ENCODE data around the gene CFAP97D1. TPM values are rescaled to one million over a fixed set of nuclear protein-coding genes. Genes with fewer than 3 reads are reported as not detected.

The CFAP97D1 gene
- total RNA-seq, 2 donors from 2014 or later = not detected

DNA sequence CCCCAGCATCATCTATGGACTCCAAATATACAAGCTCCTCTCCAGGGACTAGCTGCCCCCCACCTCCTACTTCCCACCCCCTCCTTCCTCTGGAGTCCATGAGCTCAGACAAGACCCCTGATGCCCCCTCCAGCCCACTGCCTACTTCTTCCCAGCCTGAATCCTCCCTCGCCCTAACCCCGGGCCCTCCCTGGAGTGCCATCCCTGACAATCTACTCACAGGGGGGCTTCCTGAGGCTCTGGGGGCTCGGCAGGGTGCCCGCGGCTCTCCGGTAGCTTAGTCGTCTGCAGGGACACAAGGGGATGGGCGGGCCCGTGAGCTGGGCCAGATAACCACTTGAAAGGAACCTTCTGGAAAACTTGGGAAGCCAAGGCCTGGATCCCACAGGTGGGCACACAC is 37.6 kb downstream of the CFAP97D1 start:
- H3K4me3 Mint-ChIP-seq = no peak overlapping the region
- no peak overlapping the region for H3K27ac Mint-ChIP-seq
- H3K36me3 Mint-ChIP-seq (ENCODE audit: low read depth) = no peaks in the 10 kb centered on the region

DNA sequence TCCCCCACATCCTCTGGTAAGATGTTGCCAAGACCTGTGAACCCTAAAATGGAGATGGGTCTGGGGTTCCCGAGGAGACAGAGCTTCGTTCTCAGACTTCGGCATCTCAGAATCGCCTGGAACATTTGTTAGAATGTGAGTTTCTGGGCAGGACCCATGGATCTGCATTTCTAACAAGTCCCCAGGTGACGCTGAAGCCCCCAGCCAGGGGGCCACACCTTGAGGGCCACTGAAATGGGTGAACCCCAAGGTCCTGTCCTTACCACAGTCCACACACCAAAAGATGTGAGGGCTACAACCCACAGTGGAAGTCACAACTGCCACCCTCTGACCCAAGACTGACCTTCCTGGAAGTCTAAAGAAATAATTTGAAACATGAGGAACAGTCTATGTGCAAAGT is 38.7 kb downstream of the CFAP97D1 start:
- no peaks in the 10 kb centered on the region for H3K36me3 Mint-ChIP-seq (ENCODE audit: low read depth)
- H3K4me1 Mint-ChIP-seq = no peaks in the 10 kb centered on the region
- H3K27me3 Mint-ChIP-seq = no peaks in the 10 kb centered on the region
- ATAC-seq (replicated peaks) = no peak
- no peak overlapping the region for H3K27ac Mint-ChIP-seq
- no peak overlapping the region for H3K4me3 Mint-ChIP-seq
- no peaks in the 10 kb centered on the region for H3K9me3 Mint-ChIP-seq

More for the DNA sequence above, 37.6 kb downstream of the CFAP97D1 start:
- H3K9me3 Mint-ChIP-seq = no peaks in the 10 kb centered on the region
- H3K4me1 Mint-ChIP-seq = no peaks in the 10 kb centered on the region
- no peak for ATAC-seq (replicated peaks)
- no peaks in the 10 kb centered on the region for H3K27me3 Mint-ChIP-seq

DNA sequence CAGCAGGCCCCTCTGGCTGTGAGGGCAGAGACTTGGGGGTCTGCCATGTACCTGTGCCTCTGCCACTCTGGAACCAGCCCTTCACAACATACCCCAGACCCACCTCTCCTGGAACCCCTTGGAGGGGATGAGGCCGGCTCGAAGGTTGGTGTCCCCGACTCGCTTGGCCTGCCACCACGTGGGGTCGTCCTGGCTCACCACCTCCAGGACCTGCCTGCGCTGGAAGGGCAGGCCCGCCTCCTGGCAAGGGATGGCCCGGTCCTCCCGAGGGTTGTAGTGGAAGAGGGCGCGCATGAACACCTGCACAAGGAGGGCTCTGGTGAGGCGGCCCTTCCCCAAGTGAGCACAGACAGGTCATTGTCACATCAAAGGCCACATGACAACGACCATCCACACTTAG is 40.5 kb downstream of the CFAP97D1 start:
- Mint-ChIP-seq H3K27me3 (no peaks in the 10 kb centered on the region), H3K36me3 (ENCODE audit: low read depth) (no peaks in the 10 kb centered on the region), H3K4me1 (no peaks in the 10 kb centered on the region), H3K27ac (no peak overlapping the region), H3K9me3 (no peaks in the 10 kb centered on the region), H3K4me3 (no peak overlapping the region)
- ATAC-seq (replicated peaks) = no peak

DNA sequence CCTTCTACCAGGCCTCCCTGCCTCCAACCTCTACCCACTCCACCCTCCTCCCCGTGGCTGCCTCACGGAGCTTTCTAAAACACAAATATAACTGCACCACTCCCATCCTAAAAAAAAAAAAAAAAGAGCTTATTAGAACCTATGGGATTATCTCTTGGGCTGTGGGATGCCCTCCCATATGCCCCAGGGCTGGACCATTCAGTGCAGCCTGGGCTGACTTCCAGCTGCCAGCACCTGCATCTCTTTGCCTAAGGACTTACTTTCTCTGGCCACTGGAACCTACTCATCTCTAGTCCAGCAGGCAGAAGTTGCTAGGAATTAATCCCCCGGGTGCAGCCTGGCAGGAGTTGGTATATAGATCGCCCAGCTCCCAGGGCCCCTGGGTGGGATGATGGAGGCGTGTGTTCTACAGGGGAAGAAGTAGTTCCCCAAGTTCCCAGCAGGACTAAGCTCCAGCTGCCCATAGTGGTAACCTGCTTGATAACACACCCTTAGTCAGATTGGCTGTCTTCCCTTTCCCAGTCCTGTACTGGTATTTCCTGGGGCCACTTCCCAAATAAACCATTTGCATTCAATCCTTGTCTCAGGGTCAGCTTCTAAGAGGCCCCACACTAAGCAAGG is 42.4 kb downstream of the CFAP97D1 start:
- Mint-ChIP-seq H3K9me3 (no peaks in the 10 kb centered on the region), H3K4me3 (no peak overlapping the region)

DNA sequence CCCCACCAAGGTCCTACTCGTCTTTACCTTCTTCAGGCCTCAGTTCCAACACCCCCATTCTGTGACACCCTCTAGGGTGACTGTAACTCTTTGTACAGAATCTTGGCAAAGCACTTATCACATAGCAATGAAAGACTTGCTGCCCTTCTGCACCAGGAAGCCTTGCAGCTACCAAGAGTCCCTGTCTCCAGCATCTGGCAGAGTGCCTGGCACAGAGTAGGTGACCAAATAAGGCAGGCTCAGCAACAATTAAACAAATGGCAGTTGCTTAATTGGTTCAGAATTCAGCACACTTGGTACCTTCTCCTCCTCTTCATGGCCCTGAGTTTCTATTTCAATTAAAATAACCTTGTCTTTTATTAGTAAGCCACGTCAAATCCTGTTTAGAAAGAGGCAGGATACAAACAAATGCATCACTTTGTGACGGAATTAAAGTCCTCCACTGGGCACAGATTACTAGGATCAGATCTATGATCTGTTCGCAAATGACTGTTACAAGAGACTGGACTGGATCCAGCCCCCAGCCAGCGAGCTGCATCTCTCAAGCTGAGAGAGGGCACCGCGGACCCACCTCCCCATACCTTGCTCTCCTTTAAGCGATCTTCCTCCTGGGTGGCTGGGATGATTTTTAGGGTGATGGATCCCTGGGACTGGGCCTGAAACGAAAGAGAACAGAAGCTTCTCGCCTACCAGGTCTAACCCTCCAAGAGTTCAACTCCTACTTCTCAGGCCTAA is 43.3 kb downstream of the CFAP97D1 start:
- ATAC-seq (replicated peaks) = no peak

More for the DNA sequence above, 42.4 kb downstream of the CFAP97D1 start:
- Mint-ChIP-seq H3K27me3 (no peaks in the 10 kb centered on the region), H3K4me1 (no peaks in the 10 kb centered on the region), H3K36me3 (ENCODE audit: low read depth) (no peaks in the 10 kb centered on the region), H3K27ac (no peak overlapping the region)
- ATAC-seq (replicated peaks) = no peak

DNA sequence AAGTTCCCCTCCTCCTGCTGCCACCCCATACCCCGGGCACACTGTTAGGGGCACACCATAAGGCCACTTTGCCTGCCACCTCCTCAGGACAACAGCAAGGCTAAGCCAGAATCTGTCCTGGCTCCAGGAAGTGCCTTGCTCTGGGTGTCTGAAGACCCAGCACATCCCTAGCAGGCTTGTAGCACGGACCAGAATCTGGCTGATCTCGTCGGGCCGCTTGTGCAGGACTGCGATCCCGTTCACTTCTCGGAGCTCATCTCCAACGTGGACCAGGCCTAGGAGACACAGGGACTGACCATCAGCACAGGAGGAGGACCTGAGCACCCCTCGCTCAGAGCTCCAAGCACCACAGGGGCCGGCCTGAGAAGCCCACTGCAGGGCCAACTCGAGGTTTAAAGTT is 45.3 kb downstream of the CFAP97D1 start:
- Mint-ChIP-seq H3K9me3 (no peaks in the 10 kb centered on the region), H3K27me3 (no peaks in the 10 kb centered on the region), H3K4me3 (no peak overlapping the region), H3K27ac (no peak overlapping the region), H3K4me1 (peaks cover 3% of the 10 kb centered on the region), H3K36me3 (ENCODE audit: low read depth) (no peaks in the 10 kb centered on the region)
- ATAC-seq (replicated peaks) = no peak

More for the DNA sequence above, 43.3 kb downstream of the CFAP97D1 start:
- H3K4me3 Mint-ChIP-seq = no peak overlapping the region
- no peaks in the 10 kb centered on the region for H3K27me3 Mint-ChIP-seq
- H3K36me3 Mint-ChIP-seq (ENCODE audit: low read depth) = no peaks in the 10 kb centered on the region
- no peaks in the 10 kb centered on the region for H3K4me1 Mint-ChIP-seq
- no peak overlapping the region for H3K27ac Mint-ChIP-seq
- no peaks in the 10 kb centered on the region for H3K9me3 Mint-ChIP-seq

DNA sequence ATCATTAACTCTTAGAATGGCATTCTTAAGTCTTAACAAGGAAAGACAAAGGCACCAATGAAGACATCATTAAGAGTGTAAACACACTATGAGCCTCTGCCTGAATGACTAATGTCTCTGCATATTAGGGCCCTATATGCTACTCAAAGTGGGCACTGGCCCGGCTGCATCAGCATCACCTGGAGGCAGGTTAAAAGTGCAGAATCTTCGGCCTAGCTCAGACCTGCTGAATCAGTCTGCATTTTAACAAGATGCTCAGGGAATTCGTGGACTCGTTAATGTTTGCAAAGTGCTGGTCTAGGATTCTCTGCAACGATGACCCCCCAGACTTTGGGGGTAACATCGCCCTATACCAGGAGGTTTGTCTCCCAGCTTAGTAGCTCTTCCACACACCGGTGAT is 46.0 kb downstream of the CFAP97D1 start:
- H3K36me3 Mint-ChIP-seq (ENCODE audit: low read depth) = no peaks in the 10 kb centered on the region
- peaks cover 7% of the 10 kb centered on the region for H3K4me1 Mint-ChIP-seq
- no peak for ATAC-seq (replicated peaks)
- no peaks in the 10 kb centered on the region for H3K9me3 Mint-ChIP-seq
- no peak overlapping the region for H3K27ac Mint-ChIP-seq
- no peak overlapping the region for H3K4me3 Mint-ChIP-seq
- no peaks in the 10 kb centered on the region for H3K27me3 Mint-ChIP-seq

DNA sequence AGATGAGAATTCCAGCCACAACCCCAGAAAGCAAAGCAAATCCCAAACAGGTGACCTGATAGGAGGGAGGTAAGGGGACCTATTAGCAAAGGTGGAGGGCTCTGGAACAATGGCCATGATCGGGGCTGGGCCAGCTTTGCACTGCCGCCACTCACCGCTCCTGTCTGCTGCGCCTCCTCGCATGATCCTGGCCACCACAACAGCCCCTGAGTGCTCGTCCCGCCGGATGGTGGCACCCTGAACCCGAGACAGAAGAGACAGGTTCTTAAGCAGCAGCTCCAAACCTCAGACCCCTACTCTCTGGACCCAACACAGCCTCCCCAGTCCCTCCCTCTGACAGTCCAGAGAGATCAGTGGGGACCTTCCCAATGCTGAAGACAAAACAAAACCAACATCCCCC is 47.4 kb downstream of the CFAP97D1 start:
- Mint-ChIP-seq H3K4me1 (peaks cover 7% of the 10 kb centered on the region), H3K27ac (no peak overlapping the region), H3K4me3 (no peak overlapping the region), H3K27me3 (no peaks in the 10 kb centered on the region), H3K36me3 (ENCODE audit: low read depth) (no peaks in the 10 kb centered on the region), H3K9me3 (no peaks in the 10 kb centered on the region)
- no peak for ATAC-seq (replicated peaks)

DNA sequence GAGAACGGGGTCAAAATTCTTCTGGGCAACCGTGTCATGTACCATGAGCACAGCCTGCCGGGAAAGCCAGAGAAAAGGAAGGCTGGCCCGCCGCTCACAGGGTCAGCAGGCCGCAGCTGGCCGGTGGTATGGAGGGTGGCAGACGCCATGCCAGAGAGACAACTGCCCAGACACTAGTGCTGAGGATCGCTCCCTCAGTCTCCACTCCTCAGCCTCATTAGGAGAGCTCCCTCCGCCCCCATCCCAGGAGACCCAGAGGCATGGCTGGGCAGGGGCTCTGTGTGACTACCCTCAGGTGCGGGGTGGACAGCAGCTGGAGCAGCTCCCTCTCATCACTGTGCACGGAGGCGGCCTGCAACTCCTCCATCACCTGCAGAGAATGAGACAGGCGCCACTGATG is 49.5 kb downstream of the CFAP97D1 start:
- H3K27me3 Mint-ChIP-seq = peaks cover 13% of the 10 kb centered on the region
- H3K4me3 Mint-ChIP-seq = no peak overlapping the region
- no peak for ATAC-seq (replicated peaks)
- peaks cover 14% of the 10 kb centered on the region for H3K4me1 Mint-ChIP-seq
- H3K27ac Mint-ChIP-seq = no peak overlapping the region
- no peaks in the 10 kb centered on the region for H3K36me3 Mint-ChIP-seq (ENCODE audit: low read depth)
- no peaks in the 10 kb centered on the region for H3K9me3 Mint-ChIP-seq

DNA sequence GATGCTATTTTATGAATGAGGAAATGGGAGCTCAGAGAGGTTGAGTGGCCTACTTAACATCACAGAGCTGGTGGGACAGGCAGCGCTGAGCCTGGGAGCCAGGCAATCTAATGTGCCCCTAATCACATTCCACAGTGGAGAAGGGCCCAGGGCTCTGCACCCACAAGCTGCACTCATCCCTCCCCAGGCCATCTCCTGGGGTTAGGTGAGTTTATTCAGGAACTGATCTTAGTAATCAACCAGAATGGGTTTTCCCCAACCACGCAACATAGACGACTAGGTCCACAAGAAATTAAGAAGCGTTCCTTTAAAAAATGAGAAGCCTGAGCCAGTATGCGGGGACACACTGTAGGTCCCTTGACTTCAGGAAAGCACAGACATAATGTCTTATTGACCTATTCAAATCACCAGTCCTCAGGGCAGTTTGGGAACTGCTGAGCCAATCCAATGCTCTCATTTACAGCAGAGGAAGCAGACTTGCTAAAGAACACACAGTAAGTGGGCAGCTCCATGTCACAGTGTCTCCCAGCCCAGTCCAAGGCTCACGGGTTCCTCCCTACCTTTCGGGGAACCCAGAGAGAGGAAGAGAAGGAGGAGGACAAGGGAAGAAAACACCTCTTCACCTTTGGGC is 50.4 kb downstream of the CFAP97D1 start:
- ATAC-seq (replicated peaks) = peak; percentile 88
- H3K4me1 Mint-ChIP-seq = peaks cover 14% of the 10 kb centered on the region
- peaks cover 14% of the 10 kb centered on the region for H3K27me3 Mint-ChIP-seq
- H3K4me3 Mint-ChIP-seq = peak overlapping the region; percentile 15
- peak overlapping the region; percentile 20 for H3K27ac Mint-ChIP-seq
- H3K9me3 Mint-ChIP-seq = no peaks in the 10 kb centered on the region
- H3K36me3 Mint-ChIP-seq (ENCODE audit: low read depth) = no peaks in the 10 kb centered on the region

DNA sequence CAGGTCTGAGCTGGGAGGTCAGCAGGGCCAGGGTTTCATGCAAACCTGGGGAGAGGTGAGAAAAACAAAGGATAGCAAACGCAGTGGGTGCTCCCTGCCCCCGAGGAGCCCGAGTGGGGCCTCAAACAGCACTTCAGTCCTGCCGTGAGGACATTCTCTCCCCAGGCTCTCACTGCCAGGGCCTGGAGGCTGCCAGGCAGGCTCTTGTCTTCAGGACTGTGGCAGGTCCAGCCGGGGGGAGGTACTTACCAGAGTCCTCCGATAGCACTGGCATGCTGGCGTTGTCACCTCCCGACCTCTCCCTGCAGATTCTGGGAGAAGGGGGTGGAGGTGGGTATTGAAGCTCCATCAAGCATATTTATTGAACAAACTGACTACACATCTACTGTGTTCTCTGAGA is 51.4 kb downstream of the CFAP97D1 start:
- H3K9me3 Mint-ChIP-seq = no peaks in the 10 kb centered on the region
- H3K36me3 Mint-ChIP-seq (ENCODE audit: low read depth) = no peaks in the 10 kb centered on the region
- peaks cover 19% of the 10 kb centered on the region for H3K27me3 Mint-ChIP-seq
- peaks cover 14% of the 10 kb centered on the region for H3K4me1 Mint-ChIP-seq
- H3K27ac Mint-ChIP-seq = no peak overlapping the region
- ATAC-seq (replicated peaks) = no peak
- H3K4me3 Mint-ChIP-seq = peak overlapping the region; percentile 62

DNA sequence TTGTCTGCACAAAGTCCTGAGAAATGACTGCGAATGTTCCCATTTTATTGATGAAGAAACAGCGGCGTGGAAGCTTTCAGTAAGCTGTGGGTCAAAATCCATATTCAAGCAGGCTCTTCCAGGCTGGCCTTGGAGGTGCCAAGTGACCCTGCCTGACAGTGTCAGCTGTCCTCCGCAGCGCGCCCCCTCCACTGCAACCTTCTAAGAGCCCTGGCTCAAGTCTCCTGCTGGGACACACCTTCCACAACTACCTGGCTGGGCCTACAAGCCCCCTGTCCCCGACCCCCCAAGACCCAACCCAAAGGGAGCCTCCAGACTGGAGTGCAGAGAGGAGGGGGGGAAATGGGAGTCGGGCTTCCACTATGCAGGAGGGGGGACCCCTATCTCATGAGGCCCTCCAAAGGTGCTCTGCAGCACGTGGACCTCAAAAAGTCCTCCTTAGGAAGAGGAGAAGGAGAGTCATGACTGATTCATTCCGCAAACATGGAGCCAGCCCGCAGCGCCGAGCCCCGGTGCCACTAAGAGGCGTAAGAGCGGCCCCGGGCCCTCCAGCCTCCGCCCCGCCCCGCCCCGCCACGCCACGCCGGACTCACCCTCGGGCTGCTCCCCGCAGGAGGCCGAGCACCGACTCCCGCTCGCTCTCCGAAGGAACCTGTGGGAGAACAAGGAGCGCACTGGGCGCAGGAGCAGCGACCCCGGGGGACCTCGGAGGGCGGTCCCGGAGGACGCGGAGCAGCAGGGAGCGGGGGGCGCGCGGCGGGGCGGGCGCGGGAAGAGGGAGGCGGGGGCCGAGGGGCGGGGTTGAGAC is 52.1 kb downstream of the CFAP97D1 start:
- Mint-ChIP-seq H3K9me3 (no peaks in the 10 kb centered on the region), H3K36me3 (ENCODE audit: low read depth) (no peaks in the 10 kb centered on the region), H3K27ac (no peak overlapping the region), H3K27me3 (peaks cover 19% of the 10 kb centered on the region), H3K4me3 (peak overlapping the region; percentile 62), H3K4me1 (peaks cover 14% of the 10 kb centered on the region)
- ATAC-seq (replicated peaks) = peak; percentile 25

DNA sequence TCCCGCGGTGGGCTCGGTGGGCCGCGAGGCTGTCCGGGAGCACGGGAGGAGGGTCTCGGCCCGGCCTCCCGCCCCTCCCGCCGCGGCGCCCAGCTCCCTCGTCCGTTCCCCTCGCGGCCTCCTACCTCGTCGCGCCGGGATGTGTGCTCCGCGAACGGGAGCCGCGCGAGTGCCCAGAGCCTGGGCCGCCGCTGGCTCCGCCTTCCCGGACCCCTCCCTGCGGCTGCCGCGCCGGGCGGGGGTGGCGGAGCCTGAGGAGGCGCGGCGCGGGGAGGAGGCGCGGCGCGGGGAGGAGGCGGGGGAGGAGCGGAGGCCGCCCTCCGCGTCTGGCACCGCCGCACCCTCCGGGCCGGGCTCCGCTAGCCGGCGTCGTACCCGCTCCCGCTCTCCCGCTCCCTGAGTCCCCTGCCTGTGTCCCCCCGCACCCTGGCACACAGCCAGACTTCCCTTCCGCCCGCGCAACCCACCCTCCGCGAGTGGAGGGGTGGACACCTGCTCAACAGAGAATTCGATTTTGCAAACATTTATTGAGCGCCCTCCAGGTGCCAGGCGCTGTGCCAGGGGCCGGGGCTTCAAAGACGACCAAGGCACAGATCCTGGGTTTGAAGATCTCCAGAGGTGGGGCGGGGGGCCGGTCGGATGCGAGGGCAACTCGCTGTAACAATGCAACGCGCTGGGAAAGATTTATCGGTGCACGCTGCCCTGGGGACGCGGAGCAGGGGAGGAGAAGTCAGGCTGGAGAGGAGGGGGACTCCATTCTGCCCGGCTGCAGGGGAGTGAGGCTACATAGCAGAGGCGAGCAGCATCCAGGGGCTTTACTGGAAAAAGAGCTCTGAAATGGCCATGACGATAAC is 53.0 kb downstream of the CFAP97D1 start, which contains the start of gene MPP3:
Gene MPP3 (minus strand): TSS at position 171 of the 854 bp plus-strand sequence. CDS start 1,240 bp downstream, outside the sequence.
- no peak within 1 kb of the TSS for H3K27ac Mint-ChIP-seq
- ATAC-seq (replicated peaks) = peak; percentile 64
- H3K4me3 Mint-ChIP-seq = peak within 1 kb of the TSS; percentile 79
- H3K36me3 Mint-ChIP-seq (ENCODE audit: low read depth) = no peaks in the 10 kb centered on the region
- peaks cover 19% of the 10 kb centered on the region for H3K27me3 Mint-ChIP-seq
- H3K4me1 Mint-ChIP-seq = peaks cover 14% of the 10 kb centered on the region
- H3K9me3 Mint-ChIP-seq = no peaks in the 10 kb centered on the region
